GM13976 (cell line): ENCODE measurements around the gene KCNIP1.

Experiments used
- DNase-seq: peaks from one replicate; pipeline ENCODE4 v3.0.0; 2012; ENCODE audit warnings: low spot score
- in situ Hi-C: fragments of 300-500 bp; cut with MboI; formaldehyde crosslinking; loops from one replicate; pipeline ENCODE4 v1.12.0; 2022; ENCODE audit warnings: low sequenced_read_pairs, mixed read lengths, inconsistent platforms; ENCODE audit not compliant: unreplicated experiment
- TF ChIP-seq, protein P1 (sequence below): IDR thresholded peaks from 2 replicates; pipeline ENCODE4 v1.5.1; 2012; ENCODE audit warnings: borderline replicate concordance, mild to moderate bottlenecking; ENCODE audit not compliant: insufficient read depth; ENCODE audit errors: extremely low read depth, missing control alignments, control extremely low read depth

The KCNIP1 gene

DNA sequence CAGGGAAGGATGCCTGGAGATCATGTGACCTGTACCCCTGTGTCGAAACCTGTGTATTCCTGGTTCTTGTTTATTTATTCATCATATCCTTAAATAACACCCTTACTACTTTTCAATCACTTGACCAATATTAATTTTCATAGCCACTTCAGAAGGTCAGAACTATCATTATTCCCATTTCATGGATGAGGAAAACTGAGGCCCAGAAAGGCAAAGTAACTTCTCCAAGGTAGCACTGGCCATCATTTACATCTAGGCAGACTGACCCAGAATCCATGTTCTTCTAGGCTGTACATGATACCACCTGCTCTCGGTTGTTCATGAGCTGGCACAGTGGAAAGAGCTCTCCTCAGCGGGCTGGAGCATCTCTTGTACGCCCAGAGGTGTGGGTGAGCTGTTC, 49.4 kb downstream of the KCNIP1 start:
- in situ Hi-C loops = no loop called here
- TF ChIP-seq, protein P1, sequence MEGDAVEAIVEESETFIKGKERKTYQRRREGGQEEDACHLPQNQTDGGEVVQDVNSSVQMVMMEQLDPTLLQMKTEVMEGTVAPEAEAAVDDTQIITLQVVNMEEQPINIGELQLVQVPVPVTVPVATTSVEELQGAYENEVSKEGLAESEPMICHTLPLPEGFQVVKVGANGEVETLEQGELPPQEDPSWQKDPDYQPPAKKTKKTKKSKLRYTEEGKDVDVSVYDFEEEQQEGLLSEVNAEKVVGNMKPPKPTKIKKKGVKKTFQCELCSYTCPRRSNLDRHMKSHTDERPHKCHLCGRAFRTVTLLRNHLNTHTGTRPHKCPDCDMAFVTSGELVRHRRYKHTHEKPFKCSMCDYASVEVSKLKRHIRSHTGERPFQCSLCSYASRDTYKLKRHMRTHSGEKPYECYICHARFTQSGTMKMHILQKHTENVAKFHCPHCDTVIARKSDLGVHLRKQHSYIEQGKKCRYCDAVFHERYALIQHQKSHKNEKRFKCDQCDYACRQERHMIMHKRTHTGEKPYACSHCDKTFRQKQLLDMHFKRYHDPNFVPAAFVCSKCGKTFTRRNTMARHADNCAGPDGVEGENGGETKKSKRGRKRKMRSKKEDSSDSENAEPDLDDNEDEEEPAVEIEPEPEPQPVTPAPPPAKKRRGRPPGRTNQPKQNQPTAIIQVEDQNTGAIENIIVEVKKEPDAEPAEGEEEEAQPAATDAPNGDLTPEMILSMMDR = no peak
- no peak for DNase-seq

DNA sequence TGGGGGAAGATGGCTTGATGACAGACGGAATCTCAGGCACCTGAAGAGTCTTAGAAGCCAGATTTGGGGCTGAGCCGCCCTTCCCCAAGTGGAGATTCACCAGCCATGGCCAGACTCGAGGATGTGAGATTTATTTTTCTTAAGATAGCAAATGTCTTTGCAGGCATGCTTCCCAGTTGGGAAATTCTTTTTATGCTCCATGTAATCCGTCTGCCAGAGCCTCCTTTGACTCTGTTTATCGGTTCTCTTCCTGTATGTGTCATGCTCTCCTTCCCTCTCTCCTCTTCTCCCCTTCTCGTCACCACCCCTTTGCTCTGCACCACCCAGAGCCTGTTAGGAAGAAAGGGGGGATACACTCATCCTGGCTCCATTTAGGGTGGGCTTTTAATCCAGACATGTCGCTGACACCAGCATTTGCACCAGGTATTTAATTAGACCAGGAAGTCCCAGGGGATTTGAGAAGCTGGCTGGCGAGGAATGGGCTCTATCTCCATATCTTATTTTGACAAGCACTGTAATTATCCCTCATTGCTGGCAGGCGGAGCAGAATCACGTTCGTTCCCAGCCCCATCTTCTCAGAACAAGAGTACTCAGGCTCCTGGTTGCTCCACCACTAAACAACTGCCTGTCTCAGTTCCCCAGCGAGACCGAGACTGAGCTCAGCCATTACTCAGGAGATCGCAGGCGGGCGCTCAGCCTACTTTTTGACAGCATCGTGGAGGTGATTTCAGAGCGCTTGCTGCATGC, 50.9 kb downstream of the KCNIP1 start:
- no peak for DNase-seq
- TF ChIP-seq, protein P1 = no peak
- in situ Hi-C loops = no loop called here

DNA sequence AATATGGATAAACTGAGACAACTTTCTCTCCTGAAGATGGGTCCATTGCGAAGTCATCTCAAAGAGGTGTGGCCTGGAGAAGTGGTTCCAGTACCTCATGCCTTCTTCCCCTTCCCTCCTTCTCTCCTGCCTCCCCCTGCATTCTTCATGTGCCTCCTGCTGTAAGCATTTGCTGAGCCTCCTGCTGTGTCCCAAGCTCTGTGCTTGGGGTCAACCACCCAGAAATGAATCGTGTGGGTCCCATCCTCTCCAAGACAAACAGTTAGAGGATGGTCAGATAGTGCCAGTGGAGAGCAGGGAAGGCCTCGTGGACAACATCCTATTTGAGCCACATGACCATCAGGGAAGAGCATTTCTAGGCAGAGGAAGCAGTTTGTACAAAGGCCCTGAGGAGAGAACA, 53.5 kb downstream of the KCNIP1 start:
- in situ Hi-C loops = no loop called here
- DNase-seq = no peak
- TF ChIP-seq, protein P1 = no peak

DNA sequence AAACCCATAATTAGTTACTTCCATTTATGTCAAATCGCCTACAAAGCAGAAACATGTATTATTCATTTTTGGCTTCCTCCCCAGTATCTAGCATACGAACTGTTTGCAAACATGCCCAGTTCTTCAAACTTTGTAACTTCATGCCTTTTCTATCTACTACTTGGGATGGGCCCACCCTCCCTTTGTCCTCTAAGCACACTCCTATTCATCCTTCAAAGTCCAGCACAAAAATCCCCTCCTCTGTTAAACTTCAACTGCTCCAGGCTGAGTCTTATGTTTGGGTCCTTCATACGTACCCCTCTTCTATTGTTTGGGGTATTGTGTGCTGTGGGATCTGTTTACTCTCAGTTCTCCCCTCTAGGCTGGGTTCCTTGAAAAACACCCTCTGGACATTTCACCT, 55.5 kb downstream of the KCNIP1 start:
- TF ChIP-seq, protein P1 = no peak
- no peak for DNase-seq
- in situ Hi-C loops = no loop called here

DNA sequence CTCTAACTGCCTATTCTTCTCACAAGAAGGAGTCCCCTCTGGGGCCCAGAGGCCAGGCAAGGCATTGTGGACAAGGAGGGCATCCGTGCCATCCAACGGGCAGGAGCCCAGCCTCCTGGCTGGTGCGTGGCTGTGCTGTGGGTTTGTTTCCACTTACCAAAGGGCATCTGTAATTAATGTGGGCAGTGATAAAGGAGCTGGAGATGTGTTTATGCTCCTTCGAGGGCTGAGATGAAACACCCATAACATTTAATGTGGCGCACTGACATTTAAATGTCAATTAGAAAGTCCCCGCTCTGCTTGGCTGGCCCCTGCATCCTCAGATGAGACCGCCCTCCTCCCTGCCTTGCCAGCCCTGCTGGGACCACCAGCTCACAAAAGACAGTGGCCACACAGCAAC, 57.1 kb downstream of the KCNIP1 start:
- TF ChIP-seq, protein P1 = no peak
- DNase-seq = no peak
- in situ Hi-C loops = no loop called here

DNA sequence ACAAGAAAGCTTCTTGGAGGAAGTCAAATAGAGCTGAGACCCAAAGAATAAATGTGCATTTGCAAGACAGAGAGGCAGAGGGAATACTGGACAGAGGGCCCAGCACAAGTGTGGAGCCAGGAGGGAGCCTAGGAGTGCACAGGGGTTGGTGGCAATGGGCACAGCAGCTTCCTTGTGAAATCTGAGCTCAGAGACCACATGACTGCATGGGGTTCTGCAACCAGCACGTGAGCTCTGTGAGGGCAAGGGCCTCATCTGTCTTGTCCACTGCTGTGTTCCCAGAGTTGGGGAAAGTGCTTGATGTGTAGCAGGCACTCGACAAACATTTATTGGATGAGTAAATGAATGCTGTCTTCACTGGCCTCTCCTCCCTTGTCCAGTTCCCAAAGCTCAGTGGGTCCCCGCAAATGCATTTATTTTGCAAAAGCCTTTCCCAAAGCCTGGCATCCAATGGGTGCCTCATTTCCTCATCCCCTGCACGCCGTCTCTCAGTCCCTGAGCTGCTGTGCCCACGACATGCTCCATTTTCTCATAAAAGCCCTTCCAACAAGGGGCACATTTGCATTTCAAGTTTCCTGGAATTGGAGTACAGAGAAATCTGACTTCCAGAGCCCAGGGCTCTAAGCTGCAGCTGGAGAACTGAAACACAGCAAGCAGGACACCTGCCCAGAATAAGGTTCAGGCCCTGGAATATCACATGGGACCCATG, 58.5 kb downstream of the KCNIP1 start:
- DNase-seq = no peak
- TF ChIP-seq, protein P1 = no peak
- in situ Hi-C loops = no loop called here
